ENCODE results near the gene SNRNP35.
"Not testable (repeated sequence)": the region's sequence is repeated elsewhere in the genome, so short reads cannot be mapped to it uniquely, and the experiment has no call there.

Gene SNRNP35, protein sequence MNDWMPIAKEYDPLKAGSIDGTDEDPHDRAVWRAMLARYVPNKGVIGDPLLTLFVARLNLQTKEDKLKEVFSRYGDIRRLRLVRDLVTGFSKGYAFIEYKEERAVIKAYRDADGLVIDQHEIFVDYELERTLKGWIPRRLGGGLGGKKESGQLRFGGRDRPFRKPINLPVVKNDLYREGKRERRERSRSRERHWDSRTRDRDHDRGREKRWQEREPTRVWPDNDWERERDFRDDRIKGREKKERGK

DNA sequence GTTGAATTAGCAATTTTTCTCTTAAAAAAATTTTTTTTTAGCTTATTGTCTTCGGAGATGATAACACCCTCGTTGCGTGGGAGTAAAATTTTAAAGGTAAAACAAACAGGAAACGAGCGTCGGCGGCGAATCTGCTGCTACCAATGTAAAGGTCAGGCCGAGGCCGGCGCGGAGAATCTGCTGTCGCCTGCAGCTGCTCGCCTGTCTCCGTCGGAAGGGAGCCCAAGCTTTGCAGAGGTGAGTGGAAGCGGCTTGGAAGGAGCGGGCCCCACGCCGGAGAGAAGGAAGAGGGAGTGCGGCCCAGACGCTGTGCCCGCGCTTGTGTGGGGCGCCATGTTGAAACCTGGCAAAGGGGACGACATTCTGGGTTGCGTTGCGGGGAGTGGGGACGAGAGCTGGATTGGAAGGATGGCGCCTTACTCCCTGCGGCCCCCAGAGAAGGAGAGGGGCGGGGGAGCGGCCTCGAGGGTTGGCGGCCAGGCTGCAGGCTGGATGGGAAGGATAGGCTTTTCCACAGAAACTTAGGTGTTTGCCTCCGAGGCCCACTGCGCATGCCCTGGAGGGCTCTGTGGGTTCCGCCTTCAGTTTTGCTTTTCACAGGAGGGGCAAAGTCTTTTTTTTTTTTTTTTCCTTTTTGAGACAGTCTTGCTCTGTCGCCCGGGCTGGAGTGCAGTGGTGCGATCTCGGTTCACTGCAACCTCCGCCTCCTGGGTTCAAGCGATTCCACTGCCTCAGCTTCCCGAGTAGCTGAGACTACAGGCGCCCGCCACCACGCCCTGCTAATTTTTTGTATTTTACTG lies at the start of gene SNRNP35:
Gene SNRNP35, plus strand, starts transcription at position 160 of the 800 bp plus-strand sequence. CDS start 7,402 bp downstream, outside the sequence.
- peak; percentile 84 for DNase-seq

DNA sequence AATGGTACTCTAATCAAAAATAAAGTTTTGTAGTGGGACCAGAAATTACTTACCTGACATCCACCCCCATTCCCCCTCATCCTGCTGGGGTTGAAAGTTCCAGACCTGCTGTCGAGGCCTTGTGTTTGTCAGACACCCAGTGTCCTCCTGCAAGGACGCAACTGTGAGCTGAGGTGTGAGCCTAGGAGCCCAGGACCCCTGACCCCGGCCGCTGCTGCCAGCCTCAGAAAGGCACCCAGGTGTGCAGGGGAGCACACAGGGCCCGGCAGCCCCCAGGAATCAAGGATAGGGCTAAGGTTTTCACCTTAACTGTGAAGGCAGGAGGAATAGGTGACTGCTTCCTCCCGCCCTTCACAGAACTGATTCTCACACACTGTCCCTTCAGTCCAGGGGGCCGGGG lies 49.3 kb upstream of the SNRNP35 start:
- not testable (repeated sequence) for DNase-seq

DNA sequence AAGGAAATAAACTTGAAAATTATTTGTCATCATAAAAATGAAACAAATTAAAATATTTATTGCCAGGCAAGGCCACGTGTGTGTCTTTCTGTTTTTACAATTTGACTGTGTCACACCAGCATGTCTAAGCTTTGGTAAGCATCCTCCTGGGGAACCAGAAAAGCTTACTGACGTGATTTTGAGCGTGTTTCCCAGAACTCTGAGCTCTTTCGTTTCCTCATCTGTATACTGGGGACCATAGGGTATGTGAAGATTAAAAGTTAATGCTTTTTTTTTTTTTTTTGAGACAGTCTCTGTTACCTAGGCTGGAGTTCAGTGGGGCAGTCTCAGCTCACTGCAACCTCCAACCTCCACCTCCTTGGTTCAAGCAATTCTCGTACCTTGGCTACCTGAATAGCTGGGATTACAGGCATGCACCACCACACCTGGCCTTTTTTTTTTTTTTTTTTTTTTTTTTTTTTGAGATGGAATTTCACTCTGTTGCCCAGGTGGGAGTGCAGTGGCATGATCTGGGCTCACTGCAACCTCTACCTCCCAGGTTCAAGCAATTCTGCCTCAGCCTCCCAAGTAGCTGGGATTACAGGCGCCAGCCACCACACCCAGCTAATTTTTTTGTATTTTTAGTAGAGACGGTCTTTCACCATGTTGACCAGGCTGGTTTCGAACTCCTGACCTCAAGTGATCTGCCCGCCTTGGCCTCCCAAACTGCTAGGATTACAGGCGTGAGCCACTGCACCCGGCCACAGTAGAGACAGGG lies 48.5 kb upstream of the SNRNP35 start:
- DNase-seq = not testable (repeated sequence)

DNA sequence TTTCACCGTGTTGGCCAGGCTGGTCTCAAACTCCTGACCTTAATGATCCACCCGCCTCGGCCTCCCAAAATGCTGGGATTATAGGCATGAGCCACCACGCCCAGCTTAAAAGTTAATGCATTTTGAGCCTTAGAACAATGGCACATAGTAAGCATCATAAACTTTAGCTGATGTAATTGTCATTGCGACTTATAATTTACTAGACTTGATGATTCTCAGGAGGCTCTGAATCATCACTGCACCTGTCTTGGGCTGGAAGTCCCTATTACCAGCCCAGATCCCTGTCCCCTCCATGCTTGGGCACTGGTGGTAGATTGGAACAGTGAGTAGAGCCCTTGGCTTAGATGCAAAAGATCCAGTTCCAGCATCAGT lies 47.9 kb upstream of the SNRNP35 start:
- no peak for DNase-seq

DNA sequence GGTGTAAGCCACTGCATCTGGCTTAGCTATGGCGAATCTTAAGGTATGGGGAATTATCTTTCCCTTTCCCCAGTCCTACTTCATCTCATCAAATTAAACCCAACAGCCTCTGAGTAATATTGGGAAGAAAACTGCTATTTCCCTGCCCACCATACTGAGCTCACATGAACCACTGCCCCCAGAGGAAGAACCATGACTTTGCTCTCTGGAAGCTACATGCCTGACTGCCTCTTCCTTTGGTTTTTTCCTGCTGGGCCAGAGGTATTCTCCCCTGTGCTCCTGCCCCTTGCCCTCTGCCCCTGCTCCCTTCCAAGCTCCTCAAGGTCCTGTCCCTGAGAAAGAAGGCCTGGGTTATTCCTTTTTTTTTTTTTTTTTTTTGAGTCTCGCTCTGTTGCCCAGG lies 36.6 kb upstream of the SNRNP35 start:
- no peak for DNase-seq

DNA sequence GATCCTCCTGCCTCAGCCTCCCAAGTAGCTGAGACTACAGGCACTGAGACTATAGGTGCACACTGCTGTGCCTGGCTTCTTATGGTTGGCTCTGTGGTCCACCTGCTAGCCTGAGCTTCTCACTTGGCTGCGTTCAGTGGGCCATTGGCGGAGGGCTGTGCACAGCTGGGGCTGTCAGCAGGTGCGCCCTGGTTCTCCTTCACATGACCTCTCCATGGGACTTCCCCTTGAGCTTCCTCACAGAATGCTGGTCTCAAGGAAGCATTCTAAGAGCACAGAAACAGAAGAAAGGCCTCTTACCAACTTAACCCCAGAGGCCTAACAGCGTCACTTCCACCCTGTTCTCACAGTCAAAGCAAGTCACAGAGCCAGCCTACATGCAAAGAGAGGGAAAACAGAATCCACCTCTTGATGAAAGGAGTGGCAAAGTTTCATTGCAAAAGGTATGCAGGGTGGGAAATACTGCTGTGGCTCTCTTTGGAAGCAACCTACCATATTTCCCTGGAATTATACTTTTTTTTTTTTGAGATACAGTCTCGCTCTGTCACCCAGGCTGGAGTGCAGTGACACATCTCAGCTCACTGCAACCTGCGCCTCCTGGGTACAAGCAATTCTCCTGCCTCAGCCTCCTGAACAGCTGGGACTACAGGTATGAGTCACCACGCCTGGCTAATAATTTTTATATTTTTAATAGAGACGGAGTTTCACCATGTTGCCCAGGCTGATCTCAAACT lies 30.7 kb upstream of the SNRNP35 start:
- peak; percentile 11 for DNase-seq

DNA sequence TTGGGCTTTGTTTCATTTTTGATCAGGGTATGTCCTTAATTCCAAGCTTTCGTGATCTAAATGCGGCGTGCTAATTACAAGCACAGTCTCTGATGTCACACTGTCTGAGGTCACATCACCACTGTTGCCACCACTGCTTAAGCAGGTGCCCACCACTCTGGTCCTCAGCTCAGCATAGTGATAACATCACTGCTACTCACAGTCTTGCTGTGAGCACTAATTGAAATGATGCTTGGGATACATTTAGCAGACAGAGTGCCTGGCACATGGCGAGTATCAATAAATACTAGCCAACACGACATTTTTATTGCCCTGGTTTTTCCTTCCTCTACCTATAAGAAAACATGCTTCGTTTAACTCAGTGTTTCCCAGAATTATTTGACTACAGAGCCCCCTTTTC lies 29.3 kb upstream of the SNRNP35 start:
- DNase-seq = no peak

DNA sequence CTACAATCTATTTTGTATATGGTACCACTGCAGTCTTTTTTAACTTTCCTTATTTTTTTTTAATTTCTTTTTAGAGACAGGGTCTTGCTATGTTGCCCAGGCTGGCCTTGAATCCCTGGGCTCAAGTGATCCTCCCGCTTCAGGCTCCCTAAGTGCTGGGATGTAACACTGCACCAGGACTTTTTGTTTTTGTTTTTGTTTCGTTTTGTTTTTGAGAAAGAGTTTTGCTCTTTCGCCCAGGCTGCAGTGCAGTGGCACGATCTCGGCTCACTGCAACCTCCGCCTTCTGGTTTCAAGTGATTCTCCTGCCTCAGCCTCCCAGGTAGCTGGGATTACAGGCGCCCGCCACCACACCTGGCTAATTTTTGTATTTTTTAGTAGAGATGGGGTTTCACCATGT lies 28.8 kb upstream of the SNRNP35 start:
- DNase-seq = not testable (repeated sequence)

DNA sequence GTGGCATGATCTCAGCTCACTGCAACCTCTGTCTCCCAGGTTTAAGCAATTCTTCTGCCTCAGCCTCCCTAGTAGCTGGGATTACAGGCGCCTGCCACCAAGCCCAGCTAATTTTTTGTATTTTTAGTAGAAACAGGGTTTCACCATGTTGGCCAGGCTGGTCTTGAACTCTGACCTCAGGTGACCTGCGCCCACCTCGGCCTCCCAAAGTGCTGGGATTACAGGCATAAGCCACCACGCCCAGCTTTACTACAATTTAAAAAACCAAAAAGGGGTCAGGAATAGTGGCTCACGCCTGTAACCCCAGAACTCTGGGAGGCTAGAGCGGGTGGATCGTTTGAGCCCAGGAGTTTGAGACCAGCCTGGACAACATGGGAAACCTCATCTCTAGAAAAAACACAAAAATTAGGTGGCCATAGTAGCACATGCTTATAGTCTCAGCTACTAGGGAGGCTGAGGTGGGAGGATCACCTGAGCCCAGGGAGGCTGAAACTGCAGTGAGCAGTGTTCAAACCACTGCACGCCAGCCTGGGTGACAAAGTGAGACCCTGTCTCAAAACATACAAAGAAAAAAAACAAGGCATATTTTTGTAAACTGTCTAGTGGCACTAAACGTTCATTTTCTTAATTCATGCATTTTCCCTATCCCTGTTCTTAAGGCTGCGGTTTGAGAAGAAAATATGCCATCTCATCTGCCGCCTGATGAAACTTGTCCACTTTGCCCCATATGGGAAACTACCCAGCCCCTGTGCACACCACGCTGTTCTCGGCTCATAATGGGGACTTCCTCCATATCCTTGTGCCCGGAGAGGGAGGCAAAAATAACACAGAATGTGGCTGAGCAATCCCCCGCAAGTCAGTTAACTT lies 25.8 kb upstream of the SNRNP35 start:
- peak; percentile 35 for DNase-seq

DNA sequence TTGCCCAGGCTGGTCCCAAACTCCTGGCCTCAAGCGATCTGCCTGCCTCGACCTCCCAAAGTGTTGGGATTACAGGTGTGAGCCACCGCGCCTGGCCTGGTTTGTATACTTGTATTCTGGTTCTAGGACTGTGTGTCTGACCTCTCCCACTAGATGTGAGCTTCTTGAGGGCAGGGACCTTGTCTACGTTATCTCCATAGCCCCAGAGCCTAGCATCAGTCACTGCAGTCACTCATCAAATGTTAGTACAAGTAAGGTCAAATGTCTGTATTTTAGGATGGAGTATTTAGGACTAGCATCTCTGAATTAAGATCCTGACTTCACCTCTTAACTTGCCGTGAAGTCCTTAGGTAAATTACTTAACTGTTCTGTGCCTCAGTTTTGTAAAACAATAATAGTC lies 24.3 kb upstream of the SNRNP35 start:
- no peak for DNase-seq

DNA sequence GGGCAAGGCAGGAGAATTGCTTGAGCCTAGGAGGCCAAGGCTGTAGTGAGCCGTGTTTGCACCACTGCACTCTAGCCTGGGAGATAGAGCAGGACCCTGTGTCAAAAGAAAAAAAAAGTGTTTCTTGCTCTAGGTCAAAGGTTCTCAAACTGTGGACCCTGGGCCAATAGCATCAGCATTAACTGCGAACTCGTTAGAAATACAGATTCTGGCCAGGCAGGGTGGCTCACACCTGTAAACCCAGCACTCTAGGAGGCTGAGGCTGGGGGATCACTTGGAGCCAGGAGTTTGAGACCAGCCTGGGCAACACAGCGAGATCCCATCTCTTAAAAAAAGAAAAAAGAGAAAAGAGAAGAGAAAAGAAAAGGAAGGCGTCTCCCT lies 22.3 kb upstream of the SNRNP35 start:
- no peak for DNase-seq

DNA sequence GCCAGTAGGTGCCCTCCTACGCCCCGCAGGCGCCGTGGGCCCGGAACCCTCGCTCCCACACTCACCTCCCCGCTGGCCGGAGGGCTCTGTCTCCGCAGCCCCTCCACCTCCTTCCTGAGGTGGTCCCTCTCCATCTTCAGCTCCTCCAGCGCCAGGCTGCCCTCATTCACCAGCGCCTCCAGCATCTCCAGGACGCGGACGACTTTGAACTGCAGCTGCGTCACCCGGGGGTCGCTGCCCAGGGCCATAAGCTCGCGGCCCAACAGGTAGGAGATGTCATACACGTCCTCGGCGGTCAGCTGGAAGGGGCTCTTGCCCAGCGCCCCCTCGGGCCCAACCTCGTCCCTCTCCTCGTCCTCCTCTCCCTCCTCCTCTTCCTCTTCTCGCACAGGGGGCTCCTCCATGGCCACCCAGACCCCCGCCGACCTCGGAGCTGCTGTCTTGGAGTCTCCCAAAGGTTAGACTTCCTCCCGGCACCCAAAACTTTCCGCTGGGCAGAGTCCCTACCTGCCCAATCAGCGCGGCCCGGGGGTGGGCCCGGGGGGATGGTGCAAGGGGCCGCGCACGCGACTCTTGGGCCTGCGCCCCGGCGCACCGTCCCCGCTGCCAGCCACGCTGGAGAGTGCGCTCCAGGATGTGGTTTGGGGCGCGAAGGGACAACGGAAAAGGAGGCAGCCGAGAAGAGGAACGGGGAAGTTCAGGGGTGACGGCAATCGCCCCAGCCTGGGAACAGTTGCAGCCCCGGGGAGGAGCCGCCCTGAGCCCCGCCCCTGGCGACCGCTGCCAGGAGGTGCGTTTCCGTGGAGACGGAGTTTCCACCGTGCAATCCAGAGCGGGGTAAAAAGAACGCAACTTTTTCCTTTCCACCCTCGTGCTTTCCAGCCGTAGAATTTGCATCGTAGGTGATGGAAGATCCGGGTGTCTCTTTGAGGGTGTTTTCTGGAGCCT lies 21.6 kb upstream of the SNRNP35 start, which contains the start of gene RILPL2:
Gene RILPL2, minus strand, starts transcription at position 668 of the 948 bp plus-strand sequence. Its CDS starts 264 bp downstream, at position 404.
- DNase-seq = peak; percentile 93

DNA sequence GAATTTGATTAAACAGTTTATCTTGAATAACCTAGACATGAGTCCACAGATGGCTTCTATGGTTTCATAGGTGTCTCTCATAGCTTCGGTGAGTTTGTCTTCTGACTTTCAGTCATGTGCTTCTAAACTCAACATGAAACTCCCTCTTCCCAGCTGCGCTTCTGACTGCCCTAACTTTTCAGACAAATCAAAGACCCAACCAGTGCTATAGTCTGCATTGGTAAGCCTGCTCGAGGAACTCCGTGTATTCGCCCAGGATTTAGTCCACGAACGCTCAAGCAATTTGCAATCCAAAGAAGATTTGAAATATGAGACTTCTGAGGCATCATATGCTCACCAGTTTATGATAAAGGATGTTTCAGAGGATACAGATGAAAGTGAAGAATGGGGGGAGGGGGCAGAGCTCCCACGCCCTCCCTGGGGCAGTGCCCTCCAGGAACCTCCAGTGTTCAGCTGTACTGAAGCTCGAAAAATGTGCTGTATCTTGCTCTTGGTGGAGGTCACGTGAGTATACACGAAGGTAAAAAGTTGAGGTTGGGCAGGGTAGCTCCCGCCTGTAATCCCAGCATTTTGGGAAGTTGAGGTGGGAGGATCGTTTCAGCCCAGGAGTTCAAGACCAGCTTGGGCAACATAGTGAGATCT lies 16.3 kb upstream of the SNRNP35 start:
- no peak for DNase-seq

DNA sequence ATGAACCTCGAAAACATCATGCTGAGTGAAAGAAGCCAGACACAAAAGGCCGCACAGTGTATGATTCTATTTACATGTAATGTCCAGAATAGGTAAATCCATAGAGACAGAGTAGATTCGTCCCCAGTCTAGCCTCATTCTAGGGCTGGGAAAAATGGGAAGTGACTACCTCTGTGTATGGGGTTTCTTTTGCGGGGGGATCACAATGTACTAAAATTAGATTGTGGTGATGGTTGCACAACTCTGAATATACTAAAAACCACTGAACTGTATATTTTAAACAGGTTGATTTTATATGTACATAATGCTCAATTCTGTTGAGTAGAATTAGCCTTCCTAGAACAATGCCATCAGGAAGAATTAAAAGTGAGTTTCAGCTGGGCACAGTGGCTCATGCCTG lies 15.2 kb upstream of the SNRNP35 start:
- no peak for DNase-seq

DNA sequence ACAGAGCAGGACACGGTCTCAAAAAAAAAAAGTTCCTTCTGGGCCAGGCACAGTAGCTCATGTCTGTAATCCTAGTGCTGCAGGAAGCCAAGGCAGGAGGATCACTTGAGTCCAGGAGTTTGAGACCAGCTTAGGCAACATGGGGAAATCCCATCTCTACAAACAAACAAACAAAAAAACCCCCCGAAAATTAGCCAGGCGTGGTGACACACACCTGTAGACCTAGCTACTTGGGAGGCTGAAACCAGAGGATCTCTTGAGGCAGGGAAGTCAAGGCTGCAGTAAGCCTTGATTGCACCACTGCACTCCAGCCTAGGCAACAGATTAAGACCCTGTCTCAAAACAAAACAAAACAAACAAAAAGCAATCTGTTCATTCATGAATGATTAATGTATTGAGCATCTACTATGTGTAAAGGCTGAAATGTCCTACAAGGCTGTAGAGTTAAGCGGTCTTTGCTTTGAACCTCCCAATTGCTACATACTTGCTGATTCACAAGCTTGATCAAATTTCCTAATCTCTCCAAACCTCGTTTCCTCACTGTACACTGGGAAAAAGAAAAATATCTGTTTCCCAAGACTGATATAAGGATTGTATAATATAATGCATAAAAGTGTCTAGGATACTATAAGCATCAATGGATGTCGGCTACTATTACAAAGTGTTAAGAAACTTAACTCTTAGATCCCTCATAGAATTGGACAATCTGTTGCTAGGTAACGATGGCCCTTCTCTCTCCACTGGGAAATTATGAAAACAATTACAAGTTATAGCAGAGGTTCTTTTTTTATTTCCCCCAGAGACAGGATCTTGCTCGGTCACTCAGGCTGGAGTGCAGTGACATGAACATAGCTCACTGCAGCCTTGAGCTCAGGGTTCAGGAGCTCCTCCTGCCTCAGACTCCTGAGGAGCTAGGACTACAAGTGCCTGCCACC lies 13.6 kb upstream of the SNRNP35 start:
- DNase-seq = no peak

DNA sequence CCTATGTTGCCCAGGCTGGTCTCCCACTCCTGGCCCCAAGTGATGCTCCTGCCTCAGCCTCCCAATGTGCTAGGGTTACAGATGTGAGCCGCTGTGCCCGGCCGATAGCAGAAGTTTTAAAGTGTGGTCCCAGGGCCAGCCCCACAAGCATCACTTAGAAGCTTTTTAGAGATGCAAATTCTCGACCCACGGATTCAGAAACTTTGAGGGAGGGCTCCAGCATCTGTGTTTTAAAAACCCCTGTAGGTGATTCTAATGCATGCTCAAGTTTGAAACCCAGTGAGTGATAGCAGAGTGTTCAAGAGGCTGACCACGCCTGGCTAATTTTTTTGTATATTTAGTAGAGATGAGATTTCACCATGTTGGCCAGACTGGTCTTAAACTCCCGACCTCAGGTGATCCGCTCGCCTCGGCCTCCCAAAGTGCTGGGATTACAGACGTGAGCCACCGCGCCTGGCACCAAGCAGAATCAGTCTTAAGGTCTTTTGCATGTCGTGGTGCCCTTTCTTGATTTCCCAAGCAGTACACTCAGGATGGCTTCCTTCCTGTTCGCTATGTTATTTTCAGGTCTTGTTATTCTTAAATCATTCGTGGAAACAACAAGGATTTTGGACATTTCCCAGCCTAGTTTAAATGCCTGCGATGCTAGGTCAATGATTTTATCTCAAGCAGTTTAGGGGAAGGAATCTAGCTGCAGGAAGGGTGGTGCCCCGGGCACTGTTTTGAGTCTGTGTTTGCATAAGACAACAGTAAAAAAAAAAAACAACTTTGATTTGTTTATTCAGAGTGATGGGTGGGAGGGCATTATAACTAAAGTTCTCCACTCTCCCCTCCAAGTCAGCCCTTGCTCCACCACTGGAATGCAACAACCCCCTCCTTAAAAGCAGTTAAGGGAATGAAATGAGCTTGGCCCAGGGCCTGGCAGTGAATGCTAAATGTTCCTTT lies 12.3 kb upstream of the SNRNP35 start:
- no peak for DNase-seq

DNA sequence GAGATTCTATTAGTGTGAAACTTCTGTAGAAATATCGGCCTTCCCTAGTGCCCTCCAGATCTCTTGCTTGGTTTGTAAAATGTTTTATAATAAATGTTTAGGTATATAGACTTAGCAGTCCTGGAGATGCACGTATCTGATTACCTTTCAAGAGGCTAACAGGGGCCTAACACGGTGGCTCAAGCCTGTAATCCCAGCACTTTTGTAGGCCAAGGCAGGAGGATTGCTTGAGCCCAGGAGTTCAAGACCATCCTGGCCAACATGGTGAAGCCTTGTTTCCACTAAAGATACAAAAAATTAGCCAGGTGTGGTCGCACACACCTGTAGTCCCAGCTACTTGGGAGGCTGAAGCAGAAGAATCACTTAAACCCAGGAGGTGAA lies 11.6 kb upstream of the SNRNP35 start:
- no peak for DNase-seq

DNA sequence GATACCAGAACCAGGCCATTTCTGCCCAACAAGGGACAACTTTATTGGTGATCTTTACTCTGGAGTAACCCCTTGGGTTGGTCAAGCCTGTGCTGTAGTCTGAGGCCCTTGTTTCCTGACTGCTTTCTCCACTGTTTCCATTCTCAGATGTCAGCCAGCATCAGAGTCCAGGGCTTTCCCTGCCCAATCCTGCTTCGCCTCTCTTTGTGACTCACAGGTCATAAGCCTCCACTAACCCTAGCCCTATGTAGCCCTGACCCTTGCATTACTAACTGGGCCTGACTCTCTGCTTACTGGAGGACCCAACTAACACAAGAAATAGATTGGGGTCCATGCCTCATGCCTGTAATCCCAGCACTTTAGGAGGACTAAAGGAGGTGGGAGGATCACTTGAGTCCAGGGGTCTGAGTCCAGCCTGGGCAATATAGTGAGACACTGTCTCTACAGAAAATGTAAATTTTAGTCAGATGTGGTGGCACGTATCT lies 8.6 kb upstream of the SNRNP35 start:
- no peak for DNase-seq

Measured in stimulated activated CD4-positive, alpha-beta T cell treated with anti-CD3 and anti-CD28 coated beads, Interleukin-4, amount 100 ng/mL, for 1 hour (primary cell).